Endothelial cell of umbilical vein (primary cell): ENCODE results near the gene ACSM5. TPM values are rescaled to one million over a fixed set of nuclear protein-coding genes. Genes with fewer than 3 reads are reported as not detected.

ENCODE experiments used
- BruUV-seq: library from RNA; stranded (reverse); fragments of 400-500 nt; replicated peaks from 2 replicates; lab custom pipeline; 2021; lab: Mats Ljungman, UMichigan
- CTCF ChIA-PET: fragments of 300-600, 350-600 bp; sonication (Branson Sonifier 250); formaldehyde crosslinking; loops from one replicate; lab custom pipeline; 2021; ENCODE audit warnings: antibody characterized with exemption, inconsistent platforms; lab: Charles Lee
- POLR2A ChIA-PET: fragments of 300-600, 350-600 bp; sonication (Branson Sonifier 250); formaldehyde crosslinking; loops from one replicate; lab custom pipeline; 2021; ENCODE audit warnings: antibody characterized with exemption, inconsistent platforms; lab: Charles Lee
- DNase-seq: peaks from one replicate; pipeline ENCODE4 v3.0.0-alpha.2; 2011; ENCODE audit warnings: low read depth, low spot score
- FAIRE-seq: peaks from 2 replicates; lab custom pipeline; 2011; peaks lifted over from hg19 to GRCh38; lab: Jason Lieb, UNC
- H2AFZ ChIP-seq: 2 replicates; pipeline ENCODE4 v1.6.0; 2012; ENCODE audit warnings: low read depth, low read length, control low read depth, inconsistent platforms
- H3K27ac ChIP-seq: 2 replicates; pipeline ENCODE4 v1.5.1; 2011; ENCODE audit warnings: low read depth, mild to moderate bottlenecking, control low read depth, low read length, moderate library complexity; ENCODE audit not compliant: insufficient read depth
- H3K27me3 ChIP-seq, 2 experiments: 2 replicates each; pipeline versions ENCODE4 v1.6.0 to v1.6.1; 2011; ENCODE audit warnings: low read length in 2 of 2, mixed read lengths in 1 of 2; ENCODE audit not compliant: control insufficient read depth in 2 of 2, insufficient read depth in 2 of 2
- H3K36me3 ChIP-seq, 2 experiments: 2 replicates in 1 of 2; 3 replicates in 1 of 2; pipeline ENCODE4 v1.5.1; 2011; ENCODE audit warnings: low read length in 2 of 2, mild to moderate bottlenecking in 1 of 2, moderate library complexity in 1 of 2; ENCODE audit not compliant: control insufficient read depth in 2 of 2, insufficient read depth in 2 of 2; ENCODE audit errors: extremely low read depth in 1 of 2
- H3K4me1 ChIP-seq: 3 replicates; pipeline ENCODE4 v1.5.1; 2011; ENCODE audit warnings: mild to moderate bottlenecking, low read length; ENCODE audit not compliant: control insufficient read depth, insufficient read depth; ENCODE audit errors: extremely low read depth
- H3K4me2 ChIP-seq: 2 replicates; pipeline ENCODE4 v1.6.1; 2011; ENCODE audit warnings: low read length, control low read depth, mixed read lengths; ENCODE audit not compliant: insufficient read depth
- H3K4me3 ChIP-seq, 3 experiments: fragments of 200-600 bp in 1 of 3; sonication (generic), shearing (Covaris generic) in 1 of 3; replicated peaks in 1 of 3; 2 replicates each; pipeline ENCODE4 v1.5.1; 2011 to 2016; ENCODE audit warnings: control low read depth in 3 of 3, low read length in 3 of 3, mild to moderate bottlenecking in 2 of 3, inconsistent platforms in 1 of 3, low read depth in 1 of 3, moderate library complexity in 1 of 3; ENCODE audit not compliant: insufficient read depth in 1 of 3
- H3K79me2 ChIP-seq: 2 replicates; pipeline ENCODE4 v1.6.0; 2012; ENCODE audit warnings: low read length, inconsistent platforms; ENCODE audit not compliant: control insufficient read depth, insufficient read depth
- H3K9ac ChIP-seq: replicated peaks from 2 replicates; pipeline ENCODE3; 2011; ENCODE audit warnings: low read length, control low read depth; ENCODE audit not compliant: insufficient read depth; ENCODE audit errors: extremely low read depth
- H3K9me1 ChIP-seq: replicated peaks from 3 replicates; pipeline ENCODE4 v1.6.0; 2011; ENCODE audit warnings: mild to moderate bottlenecking, low read length; ENCODE audit not compliant: control insufficient read depth, insufficient read depth; ENCODE audit errors: extremely low read depth
- H3K9me3 ChIP-seq: replicated peaks from 2 replicates; pipeline ENCODE4 v1.5.1; 2012; ENCODE audit warnings: low read length, inconsistent platforms; ENCODE audit not compliant: control insufficient read depth, insufficient read depth
- H4K20me1 ChIP-seq: replicated peaks from 2 replicates; pipeline ENCODE3; 2011; ENCODE audit warnings: mild to moderate bottlenecking, low read length; ENCODE audit not compliant: control insufficient read depth, insufficient read depth; ENCODE audit errors: extremely low read depth
- EZH2 ChIP-seq: IDR thresholded peaks from 2 replicates; pipeline ENCODE4 v1.6.1; 2012; ENCODE audit warnings: borderline replicate concordance, low read depth, mild to moderate bottlenecking, moderate library complexity, low read length, inconsistent platforms; ENCODE audit not compliant: severe bottlenecking
- FOS ChIP-seq: IDR thresholded peaks from 2 replicates; pipeline ENCODE4 v1.6.1; 2011; ENCODE audit warnings: mild to moderate bottlenecking, low read length, moderate library complexity, borderline replicate concordance; ENCODE audit not compliant: insufficient read depth
- GATA2 ChIP-seq: IDR thresholded peaks from 2 replicates; pipeline ENCODE4 v1.7.0; 2011; ENCODE audit warnings: low read depth, mild to moderate bottlenecking, moderate library complexity, mixed read lengths, low read length; ENCODE audit not compliant: insufficient read length, insufficient read depth
- JUN ChIP-seq: IDR thresholded peaks from 2 replicates; pipeline ENCODE4 v1.6.1; 2011; ENCODE audit warnings: borderline replicate concordance, low read depth; ENCODE audit not compliant: insufficient read length, insufficient read depth
- MYC ChIP-seq: IDR thresholded peaks from one replicate; pipeline ENCODE4 v1.6.1; 2011; ENCODE audit warnings: mild to moderate bottlenecking, low read depth, low read length
- POLR2A ChIP-seq: IDR thresholded peaks from 2 replicates; pipeline ENCODE4 v1.6.1; 2012; ENCODE audit warnings: low read depth, mild to moderate bottlenecking, control low read depth, low read length
- POLR2AphosphoS5 ChIP-seq: IDR thresholded peaks from 2 replicates; pipeline ENCODE4 v1.6.1; 2012; ENCODE audit warnings: low read depth, mild to moderate bottlenecking, control low read depth, low read length, moderate library complexity; ENCODE audit not compliant: insufficient read depth
- dilution Hi-C: fragments of 300-500 bp; cut with MboI; formaldehyde crosslinking; loops from one replicate; pipeline ENCODE4 v1.15.0; 2019; ENCODE audit warnings: low sequenced_read_pairs; ENCODE audit not compliant: extremely low pct_ligation_motif_present
- intact Hi-C: fragments of 100-400 bp; cut with micrococcal nuclease; formaldehyde crosslinking; loops from one replicate; pipeline ENCODE4 v1.10.0; 2022
- polyA plus RNA-seq, 4 experiments: library from polyadenylated mRNA; depleted of rRNA in 3 of 4; stranded (reverse) in 3 of 4; unstranded in 1 of 4; fragments of >200 nt; gene quantifications; 2 replicates each; pipeline versions ENCODE4 v1.2.1 to v1.2.3, GENCODE V29; 2011 to 2012; ENCODE audit warnings: missing spikeins in 1 of 4
- total RNA-seq: library from RNA; stranded (reverse); gene quantifications from 2 replicates; pipeline ENCODE4 v1.2.3, GENCODE V29; 2021
- TF ChIP-seq, protein P1 (sequence below): IDR thresholded peaks from 2 replicates; pipeline ENCODE4 v1.6.1; 2011; ENCODE audit not compliant: insufficient read depth, insufficient read length
- TF ChIP-seq, protein P2 (sequence below), 2 donors: IDR thresholded peaks; 1 replicate in 1 of 2; 2 replicates in 1 of 2; pipeline ENCODE4 v1.5.1; 2011; ENCODE audit warnings: low read length in 2 of 2, mild to moderate bottlenecking in 2 of 2, moderate library complexity in 2 of 2, control low read depth in 1 of 2, inconsistent platforms in 1 of 2, low read depth in 1 of 2; ENCODE audit not compliant: insufficient read depth in 1 of 2; ENCODE audit errors: extremely low read depth in 1 of 2

The ACSM5 gene
- total and polyA plus RNA-seq, 2 donors (not counting 3 experiments of a cell fraction or from before 2014, with no cell fraction given), result 0.06 TPM; not detected in 1

DNA sequence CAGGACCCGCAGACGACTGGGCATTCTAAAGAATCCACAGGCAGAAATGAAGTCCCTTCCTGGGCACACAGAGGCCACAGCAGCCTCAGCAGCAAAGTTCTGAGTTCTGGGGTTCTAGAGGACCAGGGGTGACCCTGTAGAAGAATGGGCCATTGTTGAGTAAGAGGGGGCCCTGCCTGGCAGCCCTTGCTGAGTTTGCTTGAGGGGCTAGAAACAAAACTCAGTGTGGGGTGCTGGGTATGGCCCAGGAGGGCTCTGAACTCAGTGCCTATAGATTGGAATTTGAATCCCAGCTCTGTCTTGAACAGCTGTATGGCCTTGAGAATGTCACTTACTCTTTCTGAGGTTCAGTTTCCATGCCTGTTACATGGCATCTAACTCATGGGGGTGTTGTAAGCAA is 4.7 kb upstream of the ACSM5 start, which contains the start of gene PDILT:
TSS of gene PDILT (minus strand) at position 101 of the 400 bp plus-strand sequence. CDS start 5,437 bp downstream, outside the sequence.
- Histone ChIP-seq H4K20me1 (no peaks in the 10 kb centered on the region), H3K4me1 (no peaks in the 10 kb centered on the region), H3K27me3 (no peaks in the 10 kb centered on the region), H3K4me2 (no peak within 1 kb of the TSS), H3K9me1 (no peaks in the 10 kb centered on the region), H3K9me3 (no peaks in the 10 kb centered on the region), H3K79me2 (no peaks in the 10 kb centered on the region), H2AFZ (no peak within 1 kb of the TSS), H3K36me3 (no peaks in the 10 kb centered on the region), H3K4me3 (no peak within 1 kb of the TSS), H3K27ac (no peak within 1 kb of the TSS), H3K9ac (no peak within 1 kb of the TSS)
- no peak for TF ChIP-seq GATA2
- TF ChIP-seq MYC, result no peak
- TF ChIP-seq POLR2AphosphoS5, result no peak
- no peak for TF ChIP-seq EZH2
- no peak for TF ChIP-seq FOS
- TF ChIP-seq, protein P1, sequence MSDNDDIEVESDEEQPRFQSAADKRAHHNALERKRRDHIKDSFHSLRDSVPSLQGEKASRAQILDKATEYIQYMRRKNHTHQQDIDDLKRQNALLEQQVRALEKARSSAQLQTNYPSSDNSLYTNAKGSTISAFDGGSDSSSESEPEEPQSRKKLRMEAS, result no peak
- no peak for TF ChIP-seq POLR2A
- TF ChIP-seq JUN, result no peak
- TF ChIP-seq, protein P2, sequence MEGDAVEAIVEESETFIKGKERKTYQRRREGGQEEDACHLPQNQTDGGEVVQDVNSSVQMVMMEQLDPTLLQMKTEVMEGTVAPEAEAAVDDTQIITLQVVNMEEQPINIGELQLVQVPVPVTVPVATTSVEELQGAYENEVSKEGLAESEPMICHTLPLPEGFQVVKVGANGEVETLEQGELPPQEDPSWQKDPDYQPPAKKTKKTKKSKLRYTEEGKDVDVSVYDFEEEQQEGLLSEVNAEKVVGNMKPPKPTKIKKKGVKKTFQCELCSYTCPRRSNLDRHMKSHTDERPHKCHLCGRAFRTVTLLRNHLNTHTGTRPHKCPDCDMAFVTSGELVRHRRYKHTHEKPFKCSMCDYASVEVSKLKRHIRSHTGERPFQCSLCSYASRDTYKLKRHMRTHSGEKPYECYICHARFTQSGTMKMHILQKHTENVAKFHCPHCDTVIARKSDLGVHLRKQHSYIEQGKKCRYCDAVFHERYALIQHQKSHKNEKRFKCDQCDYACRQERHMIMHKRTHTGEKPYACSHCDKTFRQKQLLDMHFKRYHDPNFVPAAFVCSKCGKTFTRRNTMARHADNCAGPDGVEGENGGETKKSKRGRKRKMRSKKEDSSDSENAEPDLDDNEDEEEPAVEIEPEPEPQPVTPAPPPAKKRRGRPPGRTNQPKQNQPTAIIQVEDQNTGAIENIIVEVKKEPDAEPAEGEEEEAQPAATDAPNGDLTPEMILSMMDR (IDR thresholded peaks at IDR 0.05; ENCODE audit: extremely low read depth in 1 of 2, insufficient read depth in 1 of 2, low read depth in 1 of 2, low read length in 2 of 2), result no peak
- DNase-seq (no peak), FAIRE-seq (no peak)
- intact Hi-C loops, result no loop called here
- BruUV-seq, result no TSS peak
- dilution Hi-C loops, result no loop called here
- POLR2A ChIA-PET, result no interaction called here
- CTCF ChIA-PET, result no interaction called here
